ENCODE measurements around the gene EXOC3L4.
"Not testable (repeated sequence)": the region's sequence is repeated elsewhere in the genome, so short reads cannot be mapped to it uniquely, and the experiment has no call there.

Gene EXOC3L4

DNA sequence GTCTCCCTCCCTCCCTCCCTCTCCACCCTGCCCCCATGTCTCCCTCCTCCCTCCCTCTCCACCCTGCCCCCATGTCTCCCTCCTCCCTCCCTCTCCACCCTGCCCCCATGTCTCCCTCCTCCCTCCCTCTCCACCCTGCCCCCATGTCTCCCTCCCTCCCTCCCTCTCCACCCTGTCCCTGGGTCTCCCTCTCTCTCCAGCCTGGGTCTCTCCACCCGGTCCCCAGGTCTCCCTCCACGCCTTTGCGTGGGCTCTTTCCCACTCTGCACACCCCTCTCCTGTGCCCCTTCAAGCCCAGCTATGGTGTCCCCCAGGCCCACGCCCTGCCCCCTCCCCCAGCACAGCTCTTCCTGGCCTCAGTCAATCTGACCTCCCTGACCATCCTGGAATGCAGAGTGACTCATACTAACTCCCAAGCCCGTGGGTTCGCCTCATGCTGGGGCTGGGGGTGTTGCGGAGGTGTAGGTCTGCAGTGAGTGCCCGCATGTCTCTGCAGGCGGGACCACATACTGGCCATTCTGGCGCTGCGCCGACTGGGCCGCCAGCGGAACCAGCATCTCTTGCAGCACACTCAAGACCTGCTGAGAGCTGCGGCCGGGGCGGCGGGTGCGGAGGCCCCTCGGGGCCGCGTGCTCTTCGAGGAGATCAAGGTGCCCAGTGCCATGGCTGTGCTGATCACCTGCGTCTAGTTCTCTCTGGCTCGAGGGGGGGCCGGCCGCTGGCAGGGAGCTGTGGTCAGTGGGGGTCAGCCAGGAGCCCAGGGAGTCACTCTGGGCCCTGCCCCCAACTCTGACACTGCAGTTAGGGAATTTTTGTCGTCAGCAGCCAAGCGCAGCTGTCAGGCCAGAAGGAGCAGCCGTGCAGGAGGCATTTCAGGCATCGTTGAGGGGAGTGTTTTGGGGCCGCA, 15.3 kb downstream of the EXOC3L4 start:
- DNase-seq (ENCODE audit: low read depth), result peak; percentile 28
- H3K4me3 ChIP-seq (ENCODE audit: low read length), result no peak overlapping the region
- TF ChIP-seq, protein P1, sequence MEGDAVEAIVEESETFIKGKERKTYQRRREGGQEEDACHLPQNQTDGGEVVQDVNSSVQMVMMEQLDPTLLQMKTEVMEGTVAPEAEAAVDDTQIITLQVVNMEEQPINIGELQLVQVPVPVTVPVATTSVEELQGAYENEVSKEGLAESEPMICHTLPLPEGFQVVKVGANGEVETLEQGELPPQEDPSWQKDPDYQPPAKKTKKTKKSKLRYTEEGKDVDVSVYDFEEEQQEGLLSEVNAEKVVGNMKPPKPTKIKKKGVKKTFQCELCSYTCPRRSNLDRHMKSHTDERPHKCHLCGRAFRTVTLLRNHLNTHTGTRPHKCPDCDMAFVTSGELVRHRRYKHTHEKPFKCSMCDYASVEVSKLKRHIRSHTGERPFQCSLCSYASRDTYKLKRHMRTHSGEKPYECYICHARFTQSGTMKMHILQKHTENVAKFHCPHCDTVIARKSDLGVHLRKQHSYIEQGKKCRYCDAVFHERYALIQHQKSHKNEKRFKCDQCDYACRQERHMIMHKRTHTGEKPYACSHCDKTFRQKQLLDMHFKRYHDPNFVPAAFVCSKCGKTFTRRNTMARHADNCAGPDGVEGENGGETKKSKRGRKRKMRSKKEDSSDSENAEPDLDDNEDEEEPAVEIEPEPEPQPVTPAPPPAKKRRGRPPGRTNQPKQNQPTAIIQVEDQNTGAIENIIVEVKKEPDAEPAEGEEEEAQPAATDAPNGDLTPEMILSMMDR (conservative IDR thresholded peaks at IDR 0.05; ENCODE audit: low read depth, low read length), result no peak

DNA sequence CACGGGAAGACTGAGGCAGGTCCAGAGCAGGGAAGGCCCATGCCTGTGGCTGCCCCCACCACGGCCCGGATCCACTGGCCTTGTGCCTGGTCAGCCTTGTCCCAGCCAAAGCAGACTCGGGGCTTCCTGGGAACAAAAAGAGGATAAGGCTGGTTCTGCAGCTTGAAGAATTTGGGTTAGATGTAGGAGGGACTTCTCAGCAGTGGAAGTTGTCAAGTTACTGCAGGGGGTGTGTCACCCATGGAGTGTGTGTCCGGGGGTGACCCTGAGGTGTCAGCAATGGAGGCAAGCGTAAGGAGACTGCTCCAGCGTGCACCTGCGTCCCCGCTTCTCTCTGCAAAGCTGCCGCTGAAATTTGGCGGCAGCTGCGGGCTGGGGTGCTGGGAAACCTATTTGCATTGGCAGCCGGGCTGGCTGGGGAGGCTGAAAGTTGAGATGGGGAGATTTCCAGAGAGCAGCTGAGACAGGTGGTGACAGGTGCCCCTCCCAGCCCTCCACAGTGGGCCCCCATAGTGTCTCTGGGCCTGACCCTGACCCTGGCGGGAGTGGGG, 16.2 kb downstream of the EXOC3L4 start:
- TF ChIP-seq, protein P1 (conservative IDR thresholded peaks at IDR 0.05; ENCODE audit: low read depth, low read length), result no peak
- no peak for DNase-seq (ENCODE audit: low read depth)
- no peak overlapping the region for H3K4me3 ChIP-seq (ENCODE audit: low read length)

DNA sequence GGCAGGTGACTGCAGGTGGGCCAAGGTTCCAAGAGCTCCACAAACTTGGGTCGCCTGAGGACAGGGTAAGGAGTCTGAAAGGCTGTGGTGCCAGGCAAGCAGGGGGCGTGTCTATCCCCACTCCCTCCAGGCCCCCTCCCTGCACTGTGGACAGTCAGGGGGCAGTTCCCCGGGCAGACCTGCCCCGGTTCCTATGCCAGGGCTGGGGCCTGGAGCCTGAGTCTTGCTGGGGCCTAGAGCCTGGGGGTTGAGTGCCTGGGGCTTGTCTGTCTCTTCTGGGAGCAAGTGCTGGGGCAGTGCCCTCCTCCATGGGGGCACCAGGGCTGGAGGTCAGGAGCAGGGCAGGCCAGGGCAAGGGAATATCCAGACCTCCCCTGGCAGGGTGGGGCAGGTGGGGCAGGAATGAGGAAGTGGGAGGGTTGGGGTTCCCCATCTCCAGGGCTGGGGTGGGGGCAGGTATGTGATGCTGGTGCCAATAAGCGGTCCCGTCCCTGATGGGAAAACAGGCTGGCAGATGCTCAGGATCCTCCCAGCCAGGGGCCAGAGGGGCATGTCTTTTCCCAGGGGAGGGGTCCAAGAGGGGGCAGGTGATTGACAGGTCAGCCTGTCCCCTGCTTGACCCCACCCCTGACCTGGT, 16.8 kb downstream of the EXOC3L4 start:
- no peak overlapping the region for H3K4me3 ChIP-seq (ENCODE audit: low read length)
- TF ChIP-seq, protein P1 (conservative IDR thresholded peaks at IDR 0.05; ENCODE audit: low read depth, low read length), result no peak
- DNase-seq (ENCODE audit: low read depth), result no peak

DNA sequence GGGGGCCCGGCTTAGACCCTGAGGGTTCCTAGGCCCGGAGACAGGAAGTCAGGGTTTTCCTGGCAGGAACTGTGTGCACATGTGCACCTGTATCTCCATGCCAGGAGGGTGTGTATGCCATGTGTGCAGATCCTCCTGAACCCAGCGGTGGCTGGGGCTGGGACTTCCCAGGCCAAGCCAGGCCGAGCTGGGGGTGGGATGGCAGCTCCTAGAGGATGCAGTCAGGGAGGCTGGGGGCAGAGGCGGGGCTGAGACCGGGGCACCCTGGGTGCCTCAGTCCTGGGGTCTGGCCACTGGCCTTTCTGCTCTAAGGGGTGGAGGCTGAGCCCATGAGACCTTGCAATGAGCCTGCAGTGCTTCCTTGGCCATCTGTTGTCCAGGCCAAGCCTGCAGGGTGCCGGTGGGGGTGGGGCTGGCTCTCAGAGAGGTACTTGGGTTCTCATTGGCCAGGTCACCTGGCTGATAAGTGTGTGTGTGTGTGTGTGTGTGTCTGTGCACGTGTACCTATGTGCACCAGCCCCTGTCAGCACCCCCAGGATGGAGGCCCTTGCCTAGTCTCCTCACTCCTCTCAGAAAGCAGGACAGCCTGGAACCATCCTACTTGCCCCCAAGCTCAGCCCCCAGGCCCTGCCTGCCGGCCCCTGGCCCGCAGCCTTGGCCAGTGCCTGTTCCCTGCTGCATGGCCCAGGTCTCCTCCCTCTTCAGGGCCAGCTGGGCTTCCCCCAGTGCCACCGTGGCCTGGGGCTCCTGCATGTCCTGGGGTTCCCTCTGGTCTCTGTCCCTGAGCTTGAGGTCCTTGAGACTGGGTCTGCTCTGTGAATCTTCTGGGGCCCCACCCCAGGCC, 18.1 kb downstream of the EXOC3L4 start:
- TF ChIP-seq, protein P1 (conservative IDR thresholded peaks at IDR 0.05; ENCODE audit: low read depth, low read length), result no peak
- no peak overlapping the region for H3K4me3 ChIP-seq (ENCODE audit: low read length)
- DNase-seq (ENCODE audit: low read depth), result no peak

DNA sequence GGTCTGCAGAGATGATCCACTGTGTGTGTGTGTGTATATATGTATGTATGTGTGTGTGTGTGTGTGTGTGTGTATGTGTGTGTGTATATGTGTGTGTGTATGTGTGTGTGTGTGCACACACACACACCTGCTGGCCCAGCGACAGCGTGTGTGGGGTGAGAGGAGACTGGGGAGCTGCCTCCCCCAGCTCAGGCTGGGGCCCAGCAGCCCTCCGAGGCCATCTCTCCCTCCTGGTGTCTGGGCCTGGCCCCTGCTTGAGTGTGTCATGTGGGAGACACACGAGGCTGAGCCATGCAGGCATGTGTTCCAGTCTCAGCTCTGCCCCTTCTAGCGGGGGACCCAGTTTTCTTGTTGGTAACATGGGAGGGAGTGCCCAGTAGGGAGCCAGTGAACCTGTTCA, 18.8 kb downstream of the EXOC3L4 start:
- no peak for DNase-seq (ENCODE audit: low read depth)
- H3K4me3 ChIP-seq (ENCODE audit: low read length), result no peak overlapping the region
- TF ChIP-seq, protein P1 (conservative IDR thresholded peaks at IDR 0.05; ENCODE audit: low read depth, low read length), result no peak

DNA sequence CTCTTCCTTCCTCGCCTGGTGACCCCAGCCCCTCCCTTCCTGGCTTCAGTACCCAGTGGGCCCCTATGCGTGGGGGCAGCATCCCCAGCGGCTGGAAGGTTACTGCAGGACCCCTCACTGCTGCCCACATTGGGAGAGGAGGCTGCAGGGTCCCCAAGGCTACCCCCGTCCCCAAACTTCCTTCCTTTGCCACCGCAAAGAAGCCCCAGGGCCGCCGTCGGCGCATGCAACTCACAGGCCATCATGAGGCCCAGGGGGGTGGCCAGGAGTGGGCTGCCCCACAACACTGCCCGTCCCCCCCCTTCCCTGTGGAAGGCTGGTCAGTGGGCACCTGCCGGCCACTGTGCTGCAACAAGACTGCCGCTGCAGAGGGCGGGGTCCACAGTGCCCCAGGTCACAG, 19.2 kb downstream of the EXOC3L4 start:
- no peak for DNase-seq (ENCODE audit: low read depth)
- TF ChIP-seq, protein P1 (conservative IDR thresholded peaks at IDR 0.05; ENCODE audit: low read depth, low read length), result no peak
- no peak overlapping the region for H3K4me3 ChIP-seq (ENCODE audit: low read length)

DNA sequence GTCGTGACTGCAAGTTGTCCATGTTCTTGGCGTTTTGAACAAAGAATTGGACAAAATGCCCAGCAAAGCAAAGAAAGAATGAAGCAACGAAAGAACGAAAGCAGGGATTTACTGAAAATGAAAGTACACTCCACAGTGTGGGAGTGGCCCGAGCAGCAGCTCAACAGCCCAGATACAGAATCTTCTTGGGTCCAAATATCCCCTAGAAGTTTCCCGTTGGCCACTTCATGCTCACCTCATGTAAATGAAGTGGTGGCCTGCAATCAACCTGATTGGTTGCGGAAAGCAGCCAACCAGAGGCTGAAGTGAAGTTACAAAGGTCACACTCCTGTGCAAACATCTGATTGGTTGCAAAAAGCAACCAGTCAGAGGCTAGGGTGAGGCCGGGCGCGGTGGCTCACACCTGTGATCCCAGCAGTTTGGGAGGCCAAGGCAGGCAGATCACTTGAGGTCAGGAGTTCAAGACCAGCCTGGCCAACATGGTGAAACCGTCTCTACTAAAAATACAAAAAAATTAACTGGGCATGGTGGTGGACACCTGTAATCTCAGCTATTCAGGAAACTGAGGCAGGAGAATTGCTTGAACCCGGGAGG, 20.7 kb downstream of the EXOC3L4 start:
- not testable (repeated sequence) for DNase-seq (ENCODE audit: low read depth); H3K4me3 ChIP-seq (ENCODE audit: low read length)
